OCI-LY1 (cell line): ENCODE results near the gene EVC.

Experiments used
- H2AFZ ChIP-seq: fragments of 200-600 bp; sonication (generic), shearing (Covaris generic); 2 replicates; pipeline ENCODE4 v1.6.0; 2014; ENCODE audit warnings: antibody characterized with exemption, mild to moderate bottlenecking, low read length
- H3F3A ChIP-seq: fragments of 200-600 bp; sonication (generic), shearing (Covaris generic); 2 replicates; pipeline ENCODE4 v1.6.0; 2014; ENCODE audit warnings: mild to moderate bottlenecking, antibody characterized with exemption, low read length, moderate library complexity; ENCODE audit not compliant: insufficient read depth
- H3K27ac ChIP-seq: fragments of 200-600 bp; sonication (generic); 2 replicates; pipeline ENCODE4 v1.5.1; 2014; ENCODE audit warnings: low read length, mixed run types, mild to moderate bottlenecking, low read depth; ENCODE audit not compliant: poor library complexity, severe bottlenecking
- H3K27me3 ChIP-seq: fragments of 200-600 bp; sonication (generic); 2 replicates; pipeline ENCODE4 v1.6.0; 2014; ENCODE audit warnings: antibody characterized with exemption, mild to moderate bottlenecking, low read length, moderate library complexity; ENCODE audit not compliant: insufficient read depth
- H3K36me3 ChIP-seq: fragments of 200-600 bp; sonication (generic); 2 replicates; pipeline ENCODE4 v1.6.1; 2014; ENCODE audit warnings: mild to moderate bottlenecking, antibody characterized with exemption, low read length, moderate library complexity, mixed read lengths; ENCODE audit not compliant: insufficient read depth
- H3K4me1 ChIP-seq: fragments of 200-600 bp; sonication (generic); 2 replicates; pipeline ENCODE4 v1.5.1; 2014; ENCODE audit warnings: mild to moderate bottlenecking, low read length, moderate library complexity; ENCODE audit not compliant: insufficient read depth, severe bottlenecking
- H3K4me2 ChIP-seq: fragments of 200-600 bp; sonication (generic), shearing (Covaris generic); 2 replicates; pipeline ENCODE4 v1.6.1; 2014; ENCODE audit warnings: low read length
- H3K4me3 ChIP-seq: fragments of 200-600 bp; sonication (generic); 2 replicates; pipeline ENCODE4 v1.5.1; 2014; ENCODE audit warnings: low read length, low read depth, mild to moderate bottlenecking, mixed read lengths; ENCODE audit not compliant: poor library complexity, severe bottlenecking
- H3K79me2 ChIP-seq: fragments of 200-600 bp; shearing (Covaris generic); 2 replicates; pipeline ENCODE4 v1.6.1; 2016; ENCODE audit warnings: mixed run types, low read length, mixed read lengths; ENCODE audit not compliant: insufficient read depth
- H3K9ac ChIP-seq: fragments of 200-600 bp; sonication (generic), shearing (Covaris generic); 2 replicates; pipeline ENCODE4 v1.6.1; 2014; ENCODE audit warnings: mild to moderate bottlenecking, low read length, mixed read lengths
- H3K9me2 ChIP-seq: fragments of 200-600 bp; sonication (generic), shearing (Covaris generic); 2 replicates; pipeline ENCODE4 v1.6.1; 2014; ENCODE audit warnings: low read depth, mild to moderate bottlenecking, low read length, mixed read lengths
- H3K9me3 ChIP-seq: fragments of 200-600 bp; shearing (Covaris generic); 2 replicates; pipeline ENCODE4 v1.6.1; 2014; ENCODE audit warnings: low read length, mixed read lengths
- H4K20me1 ChIP-seq: fragments of 200-600 bp; sonication (generic), shearing (Covaris generic); 2 replicates; pipeline ENCODE4 v1.6.0; 2016; ENCODE audit warnings: mild to moderate bottlenecking, low read length; ENCODE audit not compliant: insufficient read depth
- EZH2 ChIP-seq: fragments of 200-600 bp; sonication (generic), shearing (Covaris generic); IDR thresholded peaks from 2 replicates; pipeline ENCODE4 v1.8.0; 2017; ENCODE audit warnings: borderline replicate concordance, mixed run types, mild to moderate bottlenecking, antibody characterized with exemption, low read length, moderate library complexity, mixed read lengths
- TF ChIP-seq, protein P1 (sequence below): fragments of 200-600 bp; sonication (generic), shearing (Covaris generic); IDR thresholded peaks from 2 replicates; pipeline ENCODE4 v1.5.1; 2017; ENCODE audit warnings: mild to moderate bottlenecking, antibody characterized with exemption, low read length, moderate library complexity, mixed read lengths

The EVC gene

DNA sequence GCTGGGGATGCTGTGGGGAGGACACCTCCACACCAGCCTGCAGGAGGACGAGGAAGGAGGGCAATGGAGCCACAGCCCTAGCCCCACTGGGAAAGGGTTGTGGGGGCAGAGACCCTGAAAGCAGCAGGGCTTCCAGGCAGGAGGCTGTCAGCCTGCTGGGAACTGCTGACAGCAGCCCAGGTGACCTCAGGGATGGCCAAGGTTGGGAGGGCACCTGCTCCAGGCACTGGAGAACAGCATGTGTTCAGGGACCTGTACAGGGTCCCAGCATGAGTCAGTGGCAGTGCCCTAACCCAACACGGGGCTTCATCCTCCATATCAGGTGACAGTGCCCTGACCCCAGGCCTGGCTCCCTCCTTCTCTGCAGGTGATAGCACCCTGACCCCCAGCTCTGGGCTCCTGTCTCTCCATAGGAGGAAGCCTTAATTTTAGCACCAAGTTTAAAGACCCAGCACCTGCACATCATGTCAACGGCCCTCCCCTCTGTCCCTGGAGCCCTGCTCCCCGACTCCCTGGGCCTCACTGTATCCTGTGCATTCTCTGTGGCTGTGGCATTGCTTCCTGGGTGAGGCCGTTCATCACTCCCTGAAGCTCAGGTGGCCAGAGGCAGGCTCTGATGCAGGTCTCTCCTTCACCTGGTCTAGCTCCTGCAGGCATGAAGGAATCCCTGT lies 115.6 kb downstream of the EVC start:
- TF ChIP-seq, protein P1, sequence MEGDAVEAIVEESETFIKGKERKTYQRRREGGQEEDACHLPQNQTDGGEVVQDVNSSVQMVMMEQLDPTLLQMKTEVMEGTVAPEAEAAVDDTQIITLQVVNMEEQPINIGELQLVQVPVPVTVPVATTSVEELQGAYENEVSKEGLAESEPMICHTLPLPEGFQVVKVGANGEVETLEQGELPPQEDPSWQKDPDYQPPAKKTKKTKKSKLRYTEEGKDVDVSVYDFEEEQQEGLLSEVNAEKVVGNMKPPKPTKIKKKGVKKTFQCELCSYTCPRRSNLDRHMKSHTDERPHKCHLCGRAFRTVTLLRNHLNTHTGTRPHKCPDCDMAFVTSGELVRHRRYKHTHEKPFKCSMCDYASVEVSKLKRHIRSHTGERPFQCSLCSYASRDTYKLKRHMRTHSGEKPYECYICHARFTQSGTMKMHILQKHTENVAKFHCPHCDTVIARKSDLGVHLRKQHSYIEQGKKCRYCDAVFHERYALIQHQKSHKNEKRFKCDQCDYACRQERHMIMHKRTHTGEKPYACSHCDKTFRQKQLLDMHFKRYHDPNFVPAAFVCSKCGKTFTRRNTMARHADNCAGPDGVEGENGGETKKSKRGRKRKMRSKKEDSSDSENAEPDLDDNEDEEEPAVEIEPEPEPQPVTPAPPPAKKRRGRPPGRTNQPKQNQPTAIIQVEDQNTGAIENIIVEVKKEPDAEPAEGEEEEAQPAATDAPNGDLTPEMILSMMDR, result no peak
- TF ChIP-seq EZH2, result no peak

GRCh38 chr4:5827108-5828004 lies 116.4 kb downstream of the EVC start:
- Histone ChIP-seq H3K4me2 (no peak overlapping the region), H3K27me3 (no peaks in the 10 kb centered on the region), H3K4me3 (no peak overlapping the region), H3K9ac (no peak overlapping the region), H2AFZ (no peak overlapping the region), H3K79me2 (no peaks in the 10 kb centered on the region), H4K20me1 (no peaks in the 10 kb centered on the region), H3K27ac (no peak overlapping the region), H3K9me3 (no peaks in the 10 kb centered on the region), H3K36me3 (no peaks in the 10 kb centered on the region), H3F3A (no peaks in the 10 kb centered on the region), H3K4me1 (no peaks in the 10 kb centered on the region), H3K9me2 (no peaks in the 10 kb centered on the region)
- TF ChIP-seq EZH2, result no peak
- TF ChIP-seq, protein P1, result no peak

More for the DNA sequence above, 115.6 kb downstream of the EVC start:
- no peak overlapping the region for H3K9ac ChIP-seq
- no peak overlapping the region for H2AFZ ChIP-seq
- H3F3A ChIP-seq, result no peaks in the 10 kb centered on the region
- H3K27me3 ChIP-seq, result no peaks in the 10 kb centered on the region
- no peak overlapping the region for H3K4me2 ChIP-seq
- H3K4me1 ChIP-seq, result no peaks in the 10 kb centered on the region
- no peak overlapping the region for H3K4me3 ChIP-seq
- H3K79me2 ChIP-seq, result no peaks in the 10 kb centered on the region
- no peaks in the 10 kb centered on the region for H4K20me1 ChIP-seq
- H3K36me3 ChIP-seq, result no peaks in the 10 kb centered on the region
- H3K27ac ChIP-seq, result no peak overlapping the region
- no peaks in the 10 kb centered on the region for H3K9me2 ChIP-seq
- no peaks in the 10 kb centered on the region for H3K9me3 ChIP-seq

DNA sequence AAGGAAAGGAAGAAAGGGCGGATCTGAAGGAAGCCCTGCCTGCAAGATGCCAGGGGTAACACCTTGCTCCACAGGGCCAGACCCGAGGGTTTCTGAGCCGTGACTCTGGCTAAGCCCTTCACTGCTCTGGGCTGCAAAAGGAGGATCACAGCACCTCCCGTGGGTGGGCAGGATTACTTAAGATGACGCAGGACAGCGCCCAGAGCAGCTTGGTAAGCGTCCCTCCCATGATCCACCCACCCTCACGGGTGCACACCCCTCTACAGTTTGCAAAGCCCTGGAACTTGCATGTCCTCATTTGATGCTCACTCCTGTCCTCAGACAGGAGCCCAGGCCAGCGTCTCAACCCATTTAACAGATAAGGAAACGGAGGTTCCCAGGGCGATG lies 117.0 kb downstream of the EVC start:
- Histone ChIP-seq H3K4me1 (no peaks in the 10 kb centered on the region), H3K4me3 (no peak overlapping the region), H3K27ac (no peak overlapping the region), H4K20me1 (no peaks in the 10 kb centered on the region), H3F3A (no peaks in the 10 kb centered on the region), H3K27me3 (no peaks in the 10 kb centered on the region), H2AFZ (no peak overlapping the region), H3K9me3 (no peaks in the 10 kb centered on the region), H3K79me2 (no peaks in the 10 kb centered on the region), H3K4me2 (no peak overlapping the region), H3K9ac (no peak overlapping the region), H3K36me3 (no peaks in the 10 kb centered on the region), H3K9me2 (no peaks in the 10 kb centered on the region)
- no peak for TF ChIP-seq EZH2
- TF ChIP-seq, protein P1, result no peak
